OCI-LY3 (cell line): Measurements from ENCODE around the gene ADSS1.
A peak's percentile ranks its signal among the peaks of the same experiment; 100 is the strongest.

Experiments used
- H2AFZ ChIP-seq: fragments of 200-600, 300-600 bp; shearing (Covaris generic); 2 replicates; pipeline ENCODE4 v1.6.0; 2014; ENCODE audit warnings: antibody characterized with exemption, low read depth, low read length
- H3K27ac ChIP-seq: fragments of 200-600, 300-600 bp; sonication (generic); 2 replicates; pipeline ENCODE4 v1.5.1; 2014; ENCODE audit warnings: mild to moderate bottlenecking, low read length, moderate library complexity, mixed read lengths
- H3K27me3 ChIP-seq: fragments of 200-600, 300-600 bp; sonication (generic); 2 replicates; pipeline ENCODE4 v1.6.1; 2014; ENCODE audit warnings: low read depth, low read length, mixed read lengths
- H3K36me3 ChIP-seq: fragments of 200-600, 300-600 bp; sonication (generic); replicated peaks from 2 replicates; pipeline ENCODE3; 2014; ENCODE audit warnings: low read depth, low read length, mixed read lengths
- H3K4me1 ChIP-seq: fragments of 300-600, 200-600 bp; sonication (generic); 2 replicates; pipeline ENCODE4 v1.6.1; 2014; ENCODE audit warnings: low read length, mixed read lengths
- H3K4me2 ChIP-seq: fragments of 200-600, 300-600 bp; sonication (generic); 2 replicates; pipeline ENCODE4 v1.6.1; 2014; ENCODE audit warnings: low read length, mixed read lengths
- H3K4me3 ChIP-seq: fragments of 300-600, 200-600 bp; sonication (generic); 2 replicates; pipeline ENCODE4 v1.5.1; 2014; ENCODE audit warnings: antibody characterized with exemption, mild to moderate bottlenecking, low read length, moderate library complexity
- H3K79me2 ChIP-seq: fragments of 300-600, 200-600 bp; shearing (Covaris generic); 2 replicates; pipeline ENCODE4 v1.6.1; 2014; ENCODE audit warnings: mild to moderate bottlenecking, low read length, mixed read lengths
- H3K9ac ChIP-seq: fragments of 300-600, 200-600 bp; shearing (Covaris generic); 2 replicates; pipeline ENCODE4 v1.6.0; 2014; ENCODE audit warnings: mild to moderate bottlenecking, low read length, moderate library complexity
- H3K9me3 ChIP-seq: fragments of 200-600, 300-600 bp; shearing (Covaris generic); 2 replicates; pipeline ENCODE4 v1.6.1; 2014; ENCODE audit warnings: low read length, mixed read lengths; ENCODE audit not compliant: insufficient read depth
- H4K20me1 ChIP-seq: fragments of 200-600, 300-600 bp; sonication (generic); 2 replicates; pipeline ENCODE4 v1.6.1; 2016; ENCODE audit warnings: low read length, mixed read lengths; ENCODE audit not compliant: insufficient read depth
- CTCF ChIP-seq: fragments of 200-600, 300-600 bp; sonication (generic); IDR thresholded peaks from 2 replicates; pipeline ENCODE4 v1.5.1; 2014; ENCODE audit warnings: antibody characterized with exemption, low read length, low read depth
- EZH2phosphoT487 ChIP-seq: fragments of 200-600 bp; shearing (Covaris generic); IDR thresholded peaks from 2 replicates; pipeline ENCODE4 v1.6.1; 2018; ENCODE audit warnings: antibody characterized with exemption, mixed run types, low read depth

The ADSS1 gene

GRCh38 chr14:104687601-104688504 is 36.2 kb upstream of the ADSS1 start:
- H3K9ac ChIP-seq, result no peak overlapping the region

GRCh38 chr14:104688505-104689108 is 35.4 kb upstream of the ADSS1 start:
- peaks cover 14% of the 10 kb centered on the region; the same call in 1 of the 2 replicates for H3K27me3 ChIP-seq
- H3K9me3 ChIP-seq, result no peaks in the 10 kb centered on the region
- H3K4me2 ChIP-seq, result peak overlapping the region; percentile 65
- TF ChIP-seq CTCF (no peak), EZH2phosphoT487 (no peak)
- peaks cover 9% of the 10 kb centered on the region for H3K4me1 ChIP-seq
- H3K79me2 ChIP-seq, result peaks cover 25% of the 10 kb centered on the region
- H3K36me3 ChIP-seq, result peaks cover 5% of the 10 kb centered on the region
- no peak overlapping the region for H3K27ac ChIP-seq
- peaks cover 23% of the 10 kb centered on the region for H4K20me1 ChIP-seq
- H3K9ac ChIP-seq, result peak overlapping the region; percentile 67; the same call in 1 of the 2 replicates
- 0 out of 2 replicates have a peak overlapping the region, but pooled peaks have one; percentile 67 for H2AFZ ChIP-seq
- H3K4me3 ChIP-seq, result peak overlapping the region; percentile 73

More at GRCh38 chr14:104687601-104688504, 36.2 kb upstream of the ADSS1 start:
- H3K27ac ChIP-seq, result no peak overlapping the region
- peaks cover 25% of the 10 kb centered on the region for H3K79me2 ChIP-seq
- no peak for TF ChIP-seq CTCF
- H3K27me3 ChIP-seq, result peaks cover 14% of the 10 kb centered on the region; the same call in 1 of the 2 replicates
- H3K36me3 ChIP-seq, result peaks cover 5% of the 10 kb centered on the region
- H3K4me2 ChIP-seq, result no peak overlapping the region
- H3K4me1 ChIP-seq, result peaks cover 9% of the 10 kb centered on the region
- H3K4me3 ChIP-seq, result no peak overlapping the region
- H2AFZ ChIP-seq, result no peak overlapping the region
- H4K20me1 ChIP-seq, result peaks cover 16% of the 10 kb centered on the region; the same call in 1 of the 2 replicates
- no peaks in the 10 kb centered on the region for H3K9me3 ChIP-seq

GRCh38 chr14:104689109-104689880 is 34.7 kb upstream of the ADSS1 start, which contains the start of gene INF2:
Gene INF2 (plus strand): TSS chr14:104689618. CDS start chr14:104701366, 11,748 bp downstream.
- peaks cover 9% of the 10 kb centered on the region; the same call in 1 of the 2 replicates for H3K27me3 ChIP-seq
- H3K27ac ChIP-seq, result no peak within 1 kb of the TSS
- H2AFZ ChIP-seq, result peak within 1 kb of the TSS; percentile 67; the same call in 1 of the 2 replicates
- H3K36me3 ChIP-seq, result peaks cover 5% of the 10 kb centered on the region
- peak within 1 kb of the TSS; percentile 97 for H3K4me2 ChIP-seq
- TF ChIP-seq CTCF (no peak), EZH2phosphoT487 (no peak)
- peak within 1 kb of the TSS; percentile 80 for H3K4me3 ChIP-seq
- no peaks in the 10 kb centered on the region for H3K9me3 ChIP-seq
- H3K9ac ChIP-seq, result peak within 1 kb of the TSS; percentile 73
- peaks cover 25% of the 10 kb centered on the region for H3K79me2 ChIP-seq
- H4K20me1 ChIP-seq, result peaks cover 30% of the 10 kb centered on the region
- H3K4me1 ChIP-seq, result peaks cover 9% of the 10 kb centered on the region
